HEK293 (cell line): ENCODE measurements around the gene ETV4.
A peak's percentile ranks its signal among the peaks of the same experiment; 100 is the strongest.
"Not testable (repeated sequence)": the region's sequence is repeated elsewhere in the genome, so short reads cannot be mapped to it uniquely, and the experiment has no call there.

Experiments used
- CTCF ChIA-PET: fragments of 350-600 bp; formaldehyde crosslinking; extraction: SDS; loops from one replicate; lab custom pipeline; 2021; ENCODE audit warnings: antibody characterized with exemption; lab: Yijun Ruan, JAX
- POLR2A ChIA-PET: fragments of 300-600 bp; formaldehyde crosslinking; extraction: SDS; loops from one replicate; lab custom pipeline; 2020; ENCODE audit warnings: antibody characterized with exemption, inconsistent platforms; lab: Yijun Ruan, JAX
- H3K27ac ChIP-seq: fragments of 200-500 bp; sonication (Bioruptor generic); 2 replicates; pipeline ENCODE4 v1.5.1; 2014; ENCODE audit warnings: low read depth, low read length, control low read depth, inconsistent platforms; ENCODE audit errors: extremely low read depth
- H3K36me3 ChIP-seq, 2 experiments: fragments of 200-500 bp in 1 of 2; sonication (Bioruptor generic) in 1 of 2; 1 replicate in 1 of 2; 2 replicates in 1 of 2; pipeline ENCODE4 v1.5.1; 2014 to 2017; ENCODE audit warnings: inconsistent platforms in 2 of 2, low read length in 2 of 2; ENCODE audit not compliant: control insufficient read depth in 2 of 2, insufficient read depth in 1 of 2
- H3K4me1 ChIP-seq: fragments of 200-500 bp; sonication (Bioruptor generic); 2 replicates; pipeline ENCODE4 v1.5.1; 2014; ENCODE audit warnings: mild to moderate bottlenecking, low read length, inconsistent platforms; ENCODE audit not compliant: control insufficient read depth, insufficient read depth
- H3K4me3 ChIP-seq: 2 replicates; pipeline ENCODE4 v1.5.1; 2011; ENCODE audit warnings: low read depth, mild to moderate bottlenecking, control low read depth, low read length, moderate library complexity
- H3K9me3 ChIP-seq: fragments of 200-500 bp; sonication (Bioruptor generic); 2 replicates; pipeline ENCODE4 v1.5.1; 2014; ENCODE audit warnings: low read depth, low read length, inconsistent platforms; ENCODE audit not compliant: control insufficient read depth, insufficient read depth
- OSR2 ChIP-seq: fragments of 450-650 bp; formaldehyde crosslinking; IDR thresholded peaks from 2 replicates; pipeline ENCODE4 v1.5.1; 2016; ENCODE audit warnings: missing biosample characterization, missing genetic modification characterization
- ZBTB11 ChIP-seq: fragments of 450-650 bp; formaldehyde crosslinking; conservative IDR thresholded peaks from 2 replicates; pipeline ENCODE4 v1.5.1; 2016; ENCODE audit warnings: low read depth, missing biosample characterization, missing genetic modification characterization
- ZNF146 ChIP-seq: fragments of 450-650 bp; formaldehyde crosslinking; IDR thresholded peaks from 2 replicates; pipeline ENCODE4 v1.5.1; 2016; ENCODE audit warnings: missing biosample characterization, missing genetic modification characterization
- ZNF184 ChIP-seq: fragments of 450-650 bp; IDR thresholded peaks from 2 replicates; pipeline ENCODE4 v1.5.1; 2018; ENCODE audit warnings: missing biosample characterization, mild to moderate bottlenecking, missing genetic modification characterization
- ZNF280C ChIP-seq: fragments of 450-650 bp; formaldehyde crosslinking; IDR thresholded peaks from 2 replicates; pipeline ENCODE4 v1.5.1; 2016; ENCODE audit warnings: missing biosample characterization, missing genetic modification characterization
- ZNF433 ChIP-seq: fragments of 450-650 bp; formaldehyde crosslinking; IDR thresholded peaks from 2 replicates; pipeline ENCODE4 v1.5.1; 2016; ENCODE audit warnings: missing biosample characterization, missing genetic modification characterization, low read depth
- ZNF473 ChIP-seq: fragments of 450-650 bp; formaldehyde crosslinking; IDR thresholded peaks from 2 replicates; pipeline ENCODE4 v1.5.1; 2017; ENCODE audit warnings: missing biosample characterization, missing genetic modification characterization
- ZNF544 ChIP-seq: fragments of 450-650 bp; formaldehyde crosslinking; IDR thresholded peaks from 2 replicates; pipeline ENCODE4 v1.5.0; 2017; ENCODE audit warnings: missing biosample characterization, missing genetic modification characterization
- ZNF624 ChIP-seq: fragments of 450-650 bp; formaldehyde crosslinking; IDR thresholded peaks from 2 replicates; pipeline ENCODE4 v1.5.1; 2017; ENCODE audit warnings: missing biosample characterization, missing genetic modification characterization
- ZNF654 ChIP-seq: fragments of 450-650 bp; formaldehyde crosslinking; IDR thresholded peaks from 2 replicates; pipeline ENCODE4 v1.5.1; 2016; ENCODE audit warnings: low read depth, missing biosample characterization, missing genetic modification characterization
- ZNF664 ChIP-seq: fragments of 450-650 bp; formaldehyde crosslinking; IDR thresholded peaks from 2 replicates; pipeline ENCODE4 v1.5.1; 2016; ENCODE audit warnings: missing biosample characterization, missing genetic modification characterization
- ZNF843 ChIP-seq: fragments of 450-650 bp; formaldehyde crosslinking; IDR thresholded peaks from 2 replicates; pipeline ENCODE4 v1.5.1; 2016; ENCODE audit warnings: missing biosample characterization, missing genetic modification characterization

Gene ETV4

GRCh38 chr17:43517161-43517560, 29.0 kb downstream of the ETV4 start (continued):
- TF ChIP-seq ZNF654 (tag by site-specific recombination) (no peak), ZNF280C (tag by site-specific recombination) (no peak), ZNF624 (tag by site-specific recombination) (no peak), ZBTB11 (tag by site-specific recombination) (0 out of 2 replicates have a peak, but pooled peaks have one; percentile 30), OSR2 (tag by site-specific recombination) (0 out of 2 replicates have a peak, but pooled peaks have one; percentile 6), ZNF433 (tag by site-specific recombination) (no peak)

GRCh38 chr17:43515656-43516055, 30.5 kb downstream of the ETV4 start:
- Histone ChIP-seq H3K4me1 (peaks cover 15% of the 10 kb centered on the region), H3K4me3 (no peak overlapping the region), H3K36me3 (peaks cover 64 to 89% of the 10 kb centered on the region in 2 experiments), H3K9me3 (no peaks in the 10 kb centered on the region), H3K27ac (no peak overlapping the region)
- ChIA-PET CTCF (interaction anchor here (0.7 to 2.4 kb wide), 4 partner anchors 58 to 166 kb away, joined by 3 to 20 read pairs (median 6); no protein-coding TSS in a partner anchor), POLR2A (interaction anchor here (1.5 kb wide), 1 partner anchor 32 kb away, joined by 3 read pairs; the partner anchor contains the start of gene DHX8)
- TF ChIP-seq ZNF473 (no peak), ZNF184 (no peak), ZNF544 (tag by site-specific recombination) (no peak), ZNF843 (no peak), ZNF146 (tag by site-specific recombination) (no peak)

GRCh38 chr17:43511199-43511598, 34.9 kb downstream of the ETV4 start:
- POLR2A ChIA-PET, H3K4me3 ChIP-seq, H3K4me1 ChIP-seq, CTCF ChIA-PET, H3K27ac ChIP-seq, H3K9me3 ChIP-seq: not testable (repeated sequence)
- H3K36me3 ChIP-seq, result peaks cover 81 to 89% of the 10 kb centered on the region in 2 experiments

GRCh38 chr17:43509440-43509839, 36.7 kb downstream of the ETV4 start:
- not testable (repeated sequence) for H3K9me3 ChIP-seq, H3K4me1 ChIP-seq, H3K27ac ChIP-seq, H3K4me3 ChIP-seq
- TF ChIP-seq ZNF664 (tag by site-specific recombination), result peak; percentile 90
- POLR2A ChIA-PET, result interaction anchor here (0.6 kb wide), 1 partner anchor 162 kb away, joined by 4 read pairs; no protein-coding TSS in a partner anchor
- CTCF ChIA-PET, result interaction anchor here (0.9 kb wide), 1 partner anchor 251 kb away, joined by 3 read pairs; no protein-coding TSS in a partner anchor
- peaks cover 85 to 95% of the 10 kb centered on the region in 2 experiments for H3K36me3 ChIP-seq
